Cerebellar cortex (tissue), 1 donor: ENCODE data around the gene MIPOL1.
"Not testable (repeated sequence)": the region's sequence is repeated elsewhere in the genome, so short reads cannot be mapped to it uniquely, and the experiment has no call there.

Experiments
- DNase-seq: peaks from one replicate; pipeline ENCODE4 v3.0.0-alpha.2; 2015; ENCODE audit warnings: low spot score

Gene MIPOL1

DNA sequence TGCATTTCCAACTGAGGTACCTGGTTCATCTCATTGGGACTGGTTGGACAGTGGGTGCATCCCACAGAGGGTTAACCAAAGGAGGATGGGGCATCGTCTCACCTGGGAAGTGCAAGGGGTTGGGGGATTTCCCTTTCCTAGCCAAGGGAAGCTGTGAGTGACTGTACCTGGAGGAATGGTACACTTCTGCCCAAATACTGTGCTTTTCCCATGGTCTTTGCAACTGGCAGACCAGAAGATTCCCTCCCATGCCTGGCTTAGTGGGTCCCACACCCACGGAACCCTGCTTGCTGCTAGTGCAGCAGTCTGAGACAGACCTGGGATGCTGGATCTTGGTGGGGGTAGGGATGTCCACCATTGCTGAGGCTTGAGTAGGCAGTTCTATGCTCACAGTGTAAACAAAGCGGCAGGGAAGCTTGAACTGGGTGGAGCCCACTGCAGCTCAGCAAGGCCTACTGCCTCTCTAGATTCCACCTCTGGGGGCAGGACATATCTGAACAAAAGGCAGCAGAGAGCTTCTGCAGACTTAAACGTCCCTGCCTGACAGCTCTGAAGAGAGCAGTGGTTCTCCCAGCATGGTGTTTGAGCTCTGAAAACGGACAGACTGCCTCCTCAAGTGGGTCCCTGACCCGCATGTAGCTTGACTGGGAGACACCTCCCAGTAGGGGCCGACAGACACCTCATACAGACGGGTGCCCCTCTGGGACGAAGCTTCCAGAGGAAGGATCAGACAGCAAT, 9.7 kb upstream of the MIPOL1 start:
- DNase-seq: not testable (repeated sequence)

DNA sequence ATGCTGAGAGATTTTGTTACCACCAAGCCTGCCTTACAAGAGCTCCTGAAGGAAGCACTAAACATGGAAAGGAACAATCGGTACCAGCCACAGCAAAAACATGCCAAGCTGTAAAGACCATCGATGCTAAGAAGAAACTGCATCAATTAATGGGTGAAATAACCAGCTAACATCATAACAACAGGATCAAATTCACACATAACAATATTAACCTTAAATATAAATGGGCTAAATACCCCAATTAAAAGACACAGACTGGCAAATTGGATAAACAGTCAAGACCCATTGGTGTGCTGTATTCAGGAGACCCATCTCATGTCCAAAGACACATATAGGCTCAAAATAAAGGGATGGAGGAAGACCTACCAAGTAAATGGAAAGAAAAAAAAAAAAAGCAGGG, 8.0 kb upstream of the MIPOL1 start:
- not testable (repeated sequence) for DNase-seq

GRCh38 chr14:37194698-37195097, 3.0 kb upstream of the MIPOL1 start:
- DNase-seq: no peak

DNA sequence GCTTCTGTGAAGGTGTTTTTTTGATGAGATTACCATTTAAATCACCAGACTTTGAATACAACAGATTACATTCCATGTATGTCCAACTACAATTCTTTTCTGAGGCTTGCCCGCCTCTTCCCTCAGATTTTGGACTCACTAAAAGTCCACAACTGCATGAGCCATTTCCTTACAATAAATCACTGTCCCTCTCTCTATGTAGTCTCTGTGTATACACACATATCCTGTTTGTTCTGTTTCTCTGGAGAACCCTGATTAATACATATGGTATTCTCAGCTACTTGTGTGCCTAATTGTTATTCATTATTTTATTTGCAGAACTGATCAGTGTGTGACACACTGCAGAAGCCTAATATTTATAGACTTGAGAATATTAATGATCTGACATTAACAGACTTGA, 2.4 kb upstream of the MIPOL1 start:
- no peak for DNase-seq

GRCh38 chr14:37196604-37197420, 925 bp upstream of the MIPOL1 start:
- DNase-seq: no peak

- no peak for DNase-seq
These were observed 499 bp downstream of the MIPOL1 start for GRCh38 chr14:37198273-37198598.

DNA sequence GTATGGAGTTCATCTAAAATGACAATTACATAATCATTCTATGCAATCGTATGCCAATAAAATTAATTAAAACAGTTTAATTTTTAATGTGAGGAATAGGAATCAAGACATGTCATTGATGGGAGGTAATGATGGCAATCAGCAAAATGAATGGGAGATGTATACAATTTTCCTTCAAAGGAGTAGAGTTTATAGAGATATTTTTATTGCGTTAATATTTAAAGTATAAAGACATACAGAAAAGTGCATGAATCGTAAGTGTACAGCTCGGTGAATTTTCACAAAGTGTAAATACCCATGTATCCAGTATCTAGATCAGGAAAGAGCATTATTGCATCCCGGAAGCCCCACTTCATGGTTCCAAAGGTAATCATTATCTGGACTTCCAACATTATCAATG, 1.2 kb downstream of the MIPOL1 start:
- no peak for DNase-seq

DNA sequence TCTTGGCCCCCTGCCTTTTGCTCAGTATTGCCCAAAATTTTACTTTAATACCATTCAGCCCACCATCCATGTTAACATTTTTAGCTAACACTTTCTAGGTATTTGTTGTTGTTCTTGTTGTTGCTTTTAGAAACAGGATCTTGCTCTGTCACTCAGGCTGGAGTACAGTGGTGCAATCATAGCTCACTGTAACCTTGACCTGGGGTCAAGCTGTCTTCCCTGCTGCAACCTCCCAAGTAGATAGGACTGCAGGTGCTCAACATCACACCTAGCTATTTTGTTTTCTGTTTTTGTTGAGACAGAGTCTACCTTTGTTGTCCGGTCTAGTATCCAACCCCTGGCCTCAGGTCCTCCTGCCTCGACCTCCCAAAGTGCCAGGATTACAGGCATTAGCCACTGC, 4.0 kb downstream of the MIPOL1 start:
- DNase-seq: no peak

GRCh38 chr14:37202265-37202664, 4.5 kb downstream of the MIPOL1 start:
- DNase-seq: no peak

- no peak for DNase-seq
These were observed 5.1 kb downstream of the MIPOL1 start for GRCh38 chr14:37202812-37203211.

DNA sequence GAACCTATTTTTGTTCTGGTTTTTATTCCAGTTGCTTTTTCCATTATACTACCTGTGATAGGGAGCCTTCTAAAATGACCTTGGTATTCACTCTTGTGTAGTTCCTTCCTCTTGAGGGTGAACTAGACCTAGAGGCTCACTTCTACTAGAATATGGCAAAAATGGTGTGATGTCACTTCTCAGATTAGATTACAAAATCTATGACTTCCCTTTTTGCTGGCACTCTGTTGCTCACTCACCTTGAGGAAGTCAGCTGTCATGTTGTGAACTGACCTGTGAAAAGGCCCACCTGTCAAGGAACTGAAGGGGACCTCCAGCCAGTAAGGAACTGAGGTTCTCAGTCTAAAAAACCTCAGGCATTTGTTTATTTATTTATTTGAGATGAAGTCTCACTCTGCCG, 5.7 kb downstream of the MIPOL1 start:
- no peak for DNase-seq

- not testable (repeated sequence) for DNase-seq
These were observed 8.2 kb downstream of the MIPOL1 start for GRCh38 chr14:37205623-37206605.

GRCh38 chr14:37209617-37210016, 11.9 kb downstream of the MIPOL1 start:
- not testable (repeated sequence) for DNase-seq

DNA sequence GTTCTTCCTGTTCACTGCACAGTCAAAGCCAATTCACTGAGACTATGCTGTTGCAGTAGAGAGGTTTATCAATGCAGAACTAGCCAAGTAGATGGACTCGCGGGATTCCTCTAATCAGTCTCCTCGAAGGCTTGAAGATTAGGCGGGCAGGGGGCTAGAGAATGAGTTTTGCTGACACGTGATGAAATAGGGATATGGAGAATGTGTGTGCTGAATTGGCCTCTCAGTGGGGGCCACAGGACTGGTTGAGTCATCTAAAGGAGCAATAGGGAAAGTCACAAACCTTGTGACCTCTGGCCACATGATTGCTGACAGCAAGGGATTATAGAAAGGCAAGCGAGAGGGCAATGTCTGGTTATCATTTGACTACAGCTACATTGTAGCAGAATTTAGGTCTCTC, 12.7 kb downstream of the MIPOL1 start:
- no peak for DNase-seq

DNA sequence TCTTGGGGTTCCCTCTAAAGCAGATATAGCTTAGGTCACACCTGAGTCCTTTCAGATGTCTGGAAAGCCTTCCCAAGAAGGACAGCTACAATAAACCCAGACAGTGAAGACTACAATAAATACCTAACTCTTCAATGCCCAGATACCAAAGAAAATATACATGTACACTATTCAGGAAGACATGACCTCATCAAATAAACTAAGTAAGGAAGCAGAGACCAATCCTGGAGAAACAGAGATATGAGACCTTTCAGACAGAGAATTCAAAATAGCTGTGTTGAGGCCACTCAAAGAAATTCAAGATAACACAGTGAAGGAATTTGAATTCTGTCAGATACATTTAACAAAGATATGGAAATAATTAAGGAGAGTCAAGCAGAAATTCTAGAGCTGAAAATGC, 15.3 kb downstream of the MIPOL1 start:
- no peak for DNase-seq

DNA sequence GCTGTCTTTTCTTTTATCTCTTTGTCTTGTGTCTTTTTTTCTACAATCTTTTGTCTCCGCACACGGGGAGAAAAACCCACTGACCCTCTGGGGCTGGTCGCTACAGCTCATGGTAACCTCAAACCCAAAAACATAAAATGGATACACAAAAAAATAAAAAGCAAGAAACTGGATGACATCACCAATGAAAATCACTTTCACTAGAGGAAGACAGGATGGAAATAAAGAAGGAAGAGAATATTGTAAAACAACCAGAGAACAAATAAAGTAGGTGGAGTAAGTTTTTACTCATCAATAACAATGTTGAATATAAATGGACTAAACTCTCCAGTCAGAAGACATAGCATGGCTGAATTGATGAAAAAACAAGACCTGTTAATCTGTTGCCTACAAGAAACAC, 17.6 kb downstream of the MIPOL1 start:
- no peak for DNase-seq

- no peak for DNase-seq
These were observed 23.3 kb downstream of the MIPOL1 start for GRCh38 chr14:37221073-37221472.

GRCh38 chr14:37223947-37224474, 26.3 kb downstream of the MIPOL1 start:
- DNase-seq: no peak

DNA sequence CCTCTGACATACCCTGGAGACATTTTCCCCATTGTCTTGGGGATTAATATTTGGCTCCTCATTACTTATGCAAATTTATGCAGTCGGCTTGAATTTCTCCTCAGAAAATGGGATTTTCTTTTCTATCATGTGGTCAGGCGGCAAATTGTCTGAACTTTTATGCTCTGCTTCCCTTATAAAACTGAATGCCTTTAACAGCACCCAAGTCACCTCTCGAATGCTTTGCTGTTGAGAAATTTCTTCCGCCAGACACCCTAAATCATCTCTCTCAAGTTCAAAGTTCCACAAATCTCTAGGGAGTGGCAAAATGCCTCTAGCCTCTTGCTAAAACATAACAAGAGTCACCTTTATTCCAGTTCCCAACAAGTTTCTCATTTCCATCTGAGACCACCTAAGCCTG, 27.9 kb downstream of the MIPOL1 start:
- not testable (repeated sequence) for DNase-seq

- peak; percentile 55 for DNase-seq
These were observed 32.9 kb downstream of the MIPOL1 start for GRCh38 chr14:37230551-37231194.

DNA sequence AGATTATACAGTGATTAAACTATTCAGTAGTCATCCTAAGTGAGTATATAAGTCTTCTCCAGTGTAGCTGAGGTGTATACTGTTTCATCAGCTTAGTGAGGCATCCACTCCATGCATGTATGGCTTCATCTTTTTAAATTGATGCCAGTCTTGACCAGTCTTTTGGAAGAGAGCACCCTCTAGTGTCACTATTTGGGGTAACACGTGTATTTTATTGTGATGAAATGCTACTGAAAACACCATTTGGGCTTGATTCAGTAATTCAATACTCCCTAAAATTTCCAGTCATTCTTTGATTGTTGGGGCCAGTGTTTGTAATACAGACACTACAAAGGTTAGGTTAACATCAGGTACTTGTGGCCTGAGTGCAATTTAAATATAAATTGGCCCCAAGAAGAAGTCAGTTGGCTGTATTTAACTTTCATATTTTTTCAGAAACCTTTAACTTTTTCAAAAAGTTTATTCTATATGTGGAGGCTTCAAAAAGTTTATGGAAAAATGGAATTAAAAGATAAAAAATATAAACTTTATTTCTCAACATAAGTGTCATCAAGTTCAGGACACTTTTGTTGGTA, 35.3 kb downstream of the MIPOL1 start:
- peak; percentile 41 for DNase-seq
